HEK293 (cell line): ENCODE data around the gene NEURL1.

Source experiments
- GLI2 ChIP-seq: fragments of 450-650 bp; formaldehyde crosslinking; IDR thresholded peaks from 2 replicates; pipeline ENCODE4; 2017; ENCODE audit warnings: missing biosample characterization, missing genetic modification characterization, low read depth, borderline replicate concordance
- MZF1 ChIP-seq: fragments of 450-650 bp; formaldehyde crosslinking; IDR thresholded peaks from 2 replicates; pipeline ENCODE4 v1.5.1; 2017; ENCODE audit warnings: missing biosample characterization, missing genetic modification characterization, borderline replicate concordance
- PRDM4 ChIP-seq: fragments of 450-650 bp; formaldehyde crosslinking; IDR thresholded peaks from 2 replicates; pipeline ENCODE4 v1.5.1; 2017; ENCODE audit warnings: missing biosample characterization, missing genetic modification characterization
- REPIN1 ChIP-seq: fragments of 450-650 bp; formaldehyde crosslinking; IDR thresholded peaks from 2 replicates; pipeline ENCODE4 v1.5.1; 2017; ENCODE audit warnings: missing biosample characterization, missing genetic modification characterization, low read depth
- SALL2 ChIP-seq: fragments of 450-650 bp; formaldehyde crosslinking; IDR thresholded peaks from 2 replicates; pipeline ENCODE4 v1.5.0; 2017; ENCODE audit warnings: missing biosample characterization, mild to moderate bottlenecking, missing genetic modification characterization, borderline replicate concordance
- SCRT1 ChIP-seq: fragments of 450-650 bp; formaldehyde crosslinking; IDR thresholded peaks from 2 replicates; pipeline ENCODE4 v1.5.1; 2016; ENCODE audit warnings: missing biosample characterization, missing genetic modification characterization, borderline replicate concordance
- SP2 ChIP-seq: fragments of 450-650 bp; formaldehyde crosslinking; IDR thresholded peaks from 2 replicates; pipeline ENCODE4 v1.5.1; 2016; ENCODE audit warnings: missing biosample characterization, missing genetic modification characterization
- TSHZ1 ChIP-seq: fragments of 450-650 bp; formaldehyde crosslinking; IDR thresholded peaks from 2 replicates; pipeline ENCODE4 v1.5.1; 2016; ENCODE audit warnings: missing biosample characterization, missing genetic modification characterization, borderline replicate concordance
- ZBTB48 ChIP-seq: fragments of 450-650 bp; formaldehyde crosslinking; IDR thresholded peaks from 2 replicates; pipeline ENCODE4 v1.5.1; 2016; ENCODE audit warnings: missing biosample characterization, missing genetic modification characterization
- ZBTB6 ChIP-seq: fragments of 450-650 bp; formaldehyde crosslinking; IDR thresholded peaks from 2 replicates; pipeline ENCODE4 v1.5.1; 2017; ENCODE audit warnings: missing biosample characterization, missing genetic modification characterization
- ZBTB7A ChIP-seq: fragments of 450-650 bp; formaldehyde crosslinking; IDR thresholded peaks from 2 replicates; pipeline ENCODE4 v1.5.1; 2016; ENCODE audit warnings: low read depth, missing biosample characterization, missing genetic modification characterization
- ZFP37 ChIP-seq: fragments of 450-650 bp; formaldehyde crosslinking; IDR thresholded peaks from 2 replicates; pipeline ENCODE4 v1.5.1; 2016; ENCODE audit warnings: missing biosample characterization, missing genetic modification characterization
- ZNF174 ChIP-seq: fragments of 450-650 bp; formaldehyde crosslinking; IDR thresholded peaks from 2 replicates; pipeline ENCODE4 v1.5.0; 2017; ENCODE audit warnings: missing biosample characterization, mild to moderate bottlenecking, missing genetic modification characterization
- ZNF18 ChIP-seq: fragments of 450-650 bp; formaldehyde crosslinking; IDR thresholded peaks from 2 replicates; pipeline ENCODE4 v1.5.1; 2016; ENCODE audit warnings: missing biosample characterization, missing genetic modification characterization
- ZNF223 ChIP-seq: fragments of 450-650 bp; formaldehyde crosslinking; IDR thresholded peaks from 2 replicates; pipeline ENCODE4 v1.5.1; 2016; ENCODE audit warnings: missing biosample characterization, missing genetic modification characterization
- ZNF266 ChIP-seq: fragments of 450-650 bp; formaldehyde crosslinking; IDR thresholded peaks from 2 replicates; pipeline ENCODE4 v1.5.1; 2016; ENCODE audit warnings: missing biosample characterization, missing genetic modification characterization, low read depth
- ZNF280D ChIP-seq: fragments of 450-650 bp; formaldehyde crosslinking; IDR thresholded peaks from 2 replicates; pipeline ENCODE4 v1.5.1; 2016; ENCODE audit warnings: missing biosample characterization, missing genetic modification characterization
- ZNF488 ChIP-seq: fragments of 450-650 bp; formaldehyde crosslinking; IDR thresholded peaks from 2 replicates; pipeline ENCODE4 v1.5.1; 2016; ENCODE audit warnings: missing biosample characterization, missing genetic modification characterization
- ZNF510 ChIP-seq: fragments of 450-650 bp; formaldehyde crosslinking; IDR thresholded peaks from 2 replicates; pipeline ENCODE4 v1.5.1; 2018; ENCODE audit warnings: mild to moderate bottlenecking, missing genetic modification characterization, missing biosample characterization; ENCODE audit not compliant: insufficient replicate concordance
- ZNF558 ChIP-seq: fragments of 450-650 bp; formaldehyde crosslinking; IDR thresholded peaks from 2 replicates; pipeline ENCODE4 v1.5.1; 2016; ENCODE audit warnings: missing biosample characterization, missing genetic modification characterization
- ZNF580 ChIP-seq: fragments of 450-650 bp; formaldehyde crosslinking; IDR thresholded peaks from 2 replicates; pipeline ENCODE4 v1.5.1; 2016; ENCODE audit warnings: missing biosample characterization, missing genetic modification characterization
- ZNF621 ChIP-seq: fragments of 450-650 bp; formaldehyde crosslinking; IDR thresholded peaks from 2 replicates; pipeline ENCODE4 v1.5.1; 2017; ENCODE audit warnings: missing biosample characterization, missing genetic modification characterization
- ZSCAN5A ChIP-seq: fragments of 450-650 bp; formaldehyde crosslinking; IDR thresholded peaks from 2 replicates; pipeline ENCODE4 v1.5.1; 2016; ENCODE audit warnings: missing biosample characterization, missing genetic modification characterization

The NEURL1 gene

GRCh38 chr10:103493916-103494877 lies 692 bp downstream of the NEURL1 start (continued):
- no peak for TF ChIP-seq ZNF488
- TF ChIP-seq ZNF580 (tag by site-specific recombination) = no peak
- no peak for TF ChIP-seq ZNF510
- TF ChIP-seq SCRT1 (tag by site-specific recombination) = peak; percentile 95
- no peak for TF ChIP-seq ZNF558
- 0 out of 2 replicates have a peak, but pooled peaks have one; percentile 31 for TF ChIP-seq ZBTB7A (tag by site-specific recombination)
- TF ChIP-seq ZNF18 (tag by site-specific recombination) = no peak
- no peak for TF ChIP-seq REPIN1 (tag by site-specific recombination)
- TF ChIP-seq PRDM4 (tag by site-specific recombination) = no peak
- TF ChIP-seq SP2 (tag by site-specific recombination) = no peak
- TF ChIP-seq MZF1 (tag by site-specific recombination) = no peak
- TF ChIP-seq ZNF174 (tag by site-specific recombination) = no peak
- TF ChIP-seq ZFP37 = no peak
- TF ChIP-seq ZNF223 (tag by site-specific recombination) = no peak
- TF ChIP-seq GLI2 (tag by site-specific recombination) = no peak
- TF ChIP-seq ZNF621 (tag by site-specific recombination) = no peak
- no peak for TF ChIP-seq ZSCAN5A (tag by site-specific recombination)
- 0 out of 2 replicates have a peak, but pooled peaks have one; percentile 15 for TF ChIP-seq ZBTB48 (tag by site-specific recombination)
- TF ChIP-seq ZNF266 (tag by site-specific recombination) = no peak
- TF ChIP-seq TSHZ1 (tag by site-specific recombination) = no peak
- TF ChIP-seq ZBTB6 (tag by site-specific recombination) = no peak
- no peak for TF ChIP-seq SALL2 (tag by site-specific recombination)
- TF ChIP-seq ZNF280D (tag by site-specific recombination) = no peak
